ENCODE measurements around the gene PLN.

PLN gene

GRCh38 chr6:118588626-118589025, 40.5 kb downstream of the PLN start:
- Histone ChIP-seq H3K27ac (ENCODE audit: extremely low read depth, low read depth, low read length) (no peak overlapping the region), H3K4me1 (ENCODE audit: control insufficient read depth, insufficient read depth, low read length) (no peaks in the 10 kb centered on the region), H3K4me3 (ENCODE audit: low read depth, low read length) (no peak overlapping the region), H3K36me3 (ENCODE audit: control insufficient read depth in 2 of 2, insufficient read depth in 1 of 2, low read length in 2 of 2) (no peaks in the 10 kb centered on the region), H3K9me3 (ENCODE audit: control insufficient read depth, insufficient read depth, low read depth, low read length) (no peaks in the 10 kb centered on the region)
- POLR2A ChIA-PET = no interaction called here
- TF ChIP-seq PRDM1 (tag by site-specific recombination; IDR thresholded peaks at IDR 0.05) (no peak), ZNF473 (tag by site-specific recombination; IDR thresholded peaks at IDR 0.05) (no peak), HOXD13 (CRISPR knock-in tag; IDR thresholded peaks at IDR 0.05; ENCODE audit: borderline replicate concordance) (no peak), ZNF239 (tag by site-specific recombination; IDR thresholded peaks at IDR 0.05) (no peak), ZNF311 (tag by site-specific recombination; IDR thresholded peaks at IDR 0.05; ENCODE audit: borderline replicate concordance) (no peak), ZNF776 (tag by site-specific recombination; IDR thresholded peaks at IDR 0.05; ENCODE audit: borderline replicate concordance) (no peak), ZNF214 (tag by site-specific recombination; IDR thresholded peaks at IDR 0.05; ENCODE audit: borderline replicate concordance) (no peak), OVOL3 (tag by site-specific recombination; IDR thresholded peaks at IDR 0.05) (no peak), ZNF785 (tag by site-specific recombination; IDR thresholded peaks at IDR 0.05) (no peak), REST (tag by site-specific recombination; IDR thresholded peaks at IDR 0.05) (no peak), ZNF510 (tag by site-specific recombination; IDR thresholded peaks at IDR 0.05; ENCODE audit: insufficient replicate concordance) (no peak), KLF7 (tag by site-specific recombination; IDR thresholded peaks at IDR 0.05; ENCODE audit: borderline replicate concordance) (no peak), BCL6B (tag by site-specific recombination; IDR thresholded peaks at IDR 0.05) (no peak), ATF2 (tag by site-specific recombination; IDR thresholded peaks at IDR 0.05; ENCODE audit: low read depth) (no peak)
- TF ChIP-seq, protein P1, sequence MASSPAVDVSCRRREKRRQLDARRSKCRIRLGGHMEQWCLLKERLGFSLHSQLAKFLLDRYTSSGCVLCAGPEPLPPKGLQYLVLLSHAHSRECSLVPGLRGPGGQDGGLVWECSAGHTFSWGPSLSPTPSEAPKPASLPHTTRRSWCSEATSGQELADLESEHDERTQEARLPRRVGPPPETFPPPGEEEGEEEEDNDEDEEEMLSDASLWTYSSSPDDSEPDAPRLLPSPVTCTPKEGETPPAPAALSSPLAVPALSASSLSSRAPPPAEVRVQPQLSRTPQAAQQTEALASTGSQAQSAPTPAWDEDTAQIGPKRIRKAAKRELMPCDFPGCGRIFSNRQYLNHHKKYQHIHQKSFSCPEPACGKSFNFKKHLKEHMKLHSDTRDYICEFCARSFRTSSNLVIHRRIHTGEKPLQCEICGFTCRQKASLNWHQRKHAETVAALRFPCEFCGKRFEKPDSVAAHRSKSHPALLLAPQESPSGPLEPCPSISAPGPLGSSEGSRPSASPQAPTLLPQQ (tag by site-specific recombination; IDR thresholded peaks at IDR 0.05) = no peak
- TF ChIP-seq, protein P2, sequence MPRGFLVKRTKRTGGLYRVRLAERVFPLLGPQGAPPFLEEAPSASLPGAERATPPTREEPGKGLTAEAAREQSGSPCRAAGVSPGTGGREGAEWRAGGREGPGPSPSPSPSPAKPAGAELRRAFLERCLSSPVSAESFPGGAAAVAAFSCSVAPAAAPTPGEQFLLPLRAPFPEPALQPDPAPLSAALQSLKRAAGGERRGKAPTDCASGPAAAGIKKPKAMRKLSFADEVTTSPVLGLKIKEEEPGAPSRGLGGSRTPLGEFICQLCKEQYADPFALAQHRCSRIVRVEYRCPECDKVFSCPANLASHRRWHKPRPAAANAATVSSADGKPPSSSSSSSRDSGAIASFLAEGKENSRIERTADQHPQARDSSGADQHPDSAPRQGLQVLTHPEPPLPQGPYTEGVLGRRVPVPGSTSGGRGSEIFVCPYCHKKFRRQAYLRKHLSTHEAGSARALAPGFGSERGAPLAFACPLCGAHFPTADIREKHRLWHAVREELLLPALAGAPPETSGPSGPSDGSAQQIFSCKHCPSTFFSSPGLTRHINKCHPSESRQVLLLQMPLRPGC (tag by site-specific recombination; IDR thresholded peaks at IDR 0.05) = no peak
- CTCF ChIA-PET = interaction anchor here (0.6 kb wide), 2 partner anchors 18 to 1637 kb away, joined by 3 read pairs; no protein-coding TSS in a partner anchor
